ENCODE data around the gene TENT5C. TPM values are rescaled to one million over a fixed set of nuclear protein-coding genes. Genes with fewer than 3 reads are reported as not detected.

TENT5C gene
- total and polyA plus RNA-seq, 9 of the 15 experiments (the other 6 are each of a cell fraction or from before 2014, with no cell fraction given) = 1.8 to 7.7 (median 4.0) TPM

DNA sequence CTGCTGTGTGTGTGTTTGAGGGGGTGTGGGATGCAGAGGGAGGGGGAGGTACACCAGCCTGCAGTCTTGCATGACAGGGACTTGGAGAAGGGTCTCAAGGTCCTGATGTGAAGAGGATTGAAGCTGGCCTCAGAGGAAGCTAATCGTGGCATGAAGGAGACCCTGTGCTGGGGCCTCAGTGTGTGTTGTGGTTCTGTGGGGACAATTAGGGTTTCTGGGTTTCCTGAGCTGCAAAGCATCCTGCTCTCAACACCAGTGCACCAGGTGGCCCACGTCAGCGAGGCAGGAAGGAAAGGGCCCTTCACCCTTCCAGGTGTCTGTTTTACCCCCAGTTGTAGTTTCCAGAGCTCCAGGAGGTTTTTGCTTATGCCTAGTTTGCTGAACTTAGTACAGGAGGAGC, 52.8 kb downstream of the TENT5C start:
- no TSS peak for BruUV-seq (replicated peaks)
- peaks cover 57 to 74% of the 10 kb centered on the region in 2 experiments for H3K4me1 ChIP-seq (replicated peaks in 1 of 2; ENCODE audit: control insufficient read depth in 2 of 2, insufficient read depth in 2 of 2, low read length in 2 of 2)
- no peak for ATAC-seq
- 68% methylated on average over 3 of the region's 3 CpGs for WGBS (ENCODE audit: insufficient coverage, low coverage, missing lambda C conversion rate)
- no peaks in the 10 kb centered on the region for H3K27me3 ChIP-seq (ENCODE audit: control insufficient read depth in 2 of 2, insufficient read depth in 2 of 2, low read length in 2 of 2)
- no peaks in the 10 kb centered on the region for H3K9me3 ChIP-seq (replicated peaks; ENCODE audit: control insufficient read depth, insufficient read depth, low read depth, low read length)
- CTCF ChIA-PET (ENCODE audit: low intra/inter-chr PET ratio) = no interaction called here
- H3K79me2 ChIP-seq (ENCODE audit: control insufficient read depth, insufficient read depth, low read length) = no peaks in the 10 kb centered on the region
- no peaks in the 10 kb centered on the region for H3K9me1 ChIP-seq (ENCODE audit: control insufficient read depth, insufficient read depth, low read length)
- H3K4me2 ChIP-seq (ENCODE audit: insufficient read depth, low read length) = no peak overlapping the region
- no peak overlapping the region for H3K27ac ChIP-seq (ENCODE audit: extremely low read depth, low read depth, low read length)
- intact Hi-C loops (cut with micrococcal nuclease) (no loop called here), in situ Hi-C loops (cut with MboI) (no loop called here)
- no peaks in the 10 kb centered on the region for H4K20me1 ChIP-seq (replicated peaks; ENCODE audit: control insufficient read depth, insufficient read depth, low read length)
- no peak overlapping the region for H2AFZ ChIP-seq (ENCODE audit: low read depth, low read length)
- TF ChIP-seq SRSF7 (optimal IDR thresholded peaks at IDR 0.05; ENCODE audit: low read depth, low read length) = no peak
- TF ChIP-seq ZFX (CRISPR knock-in tag; IDR thresholded peaks at IDR 0.05) = no peak
- TF ChIP-seq FOXA1 (IDR thresholded peaks at IDR 0.05; ENCODE audit: borderline replicate concordance) = no peak
- no peak for TF ChIP-seq IRF1 (CRISPR knock-in tag; IDR thresholded peaks at IDR 0.05; ENCODE audit: borderline replicate concordance)
- no peak for TF ChIP-seq BRF2 (IDR thresholded peaks at IDR 0.05; ENCODE audit: borderline replicate concordance, insufficient read depth, insufficient read length)
- no peak for TF ChIP-seq CREB3L1 (IDR thresholded peaks at IDR 0.05; ENCODE audit: borderline replicate concordance, low read depth)
- TF ChIP-seq SNIP1 (IDR thresholded peaks at IDR 0.05; ENCODE audit: low read depth) = no peak
- TF ChIP-seq ZNF124 (CRISPR knock-in tag; IDR thresholded peaks at IDR 0.05) = no peak
- TF ChIP-seq RBM22 (IDR thresholded peaks at IDR 0.05; ENCODE audit: low read depth, low read length, poor library complexity, severe bottlenecking) = no peak
- TF ChIP-seq CAMTA2 (CRISPR knock-in tag; conservative IDR thresholded peaks at IDR 0.05) = no peak
- DNase-seq (ENCODE audit: extremely low read depth in 1 of 4, low spot score in 3 of 4) = no peak
- no peak overlapping the region for H3K4me3 ChIP-seq
- POLR2A ChIA-PET = interaction anchor here (1.3 kb wide), 1 partner anchor 11 kb away, joined by 5 read pairs; no protein-coding TSS in a partner anchor
- H3K9ac ChIP-seq (ENCODE audit: insufficient read depth in 1 of 2, low read depth in 2 of 2, low read length in 2 of 2) = peak overlapping the region in 1 of 2 experiments; percentile 31; a peak in 1 of 4 replicates
- FAIRE-seq = no peak
- no peaks in the 10 kb centered on the region for H3K36me3 ChIP-seq (ENCODE audit: control insufficient read depth, insufficient read depth, low read length)

Data from K562 (cell line).